Caco-2 (cell line): Measurements from ENCODE around the gene LATS2. TPM values are rescaled to one million over a fixed set of nuclear protein-coding genes. Genes with fewer than 3 reads are reported as not detected.

Experiments
- BruUV-seq: library from RNA; stranded (reverse); fragments of 400-500 nt; replicated peaks from 2 replicates; lab custom pipeline; 2021; lab: Mats Ljungman, UMichigan
- CTCF ChIA-PET: fragments of 300-600 bp; sonication (Branson Sonifier 250); formaldehyde crosslinking; loops from one replicate; lab custom pipeline; 2022; ENCODE audit warnings: antibody characterized with exemption; lab: Charles Lee
- POLR2A ChIA-PET: fragments of 300-600 bp; sonication (Branson Sonifier 250); formaldehyde crosslinking; loops from one replicate; lab custom pipeline; 2022; ENCODE audit warnings: antibody characterized with exemption; lab: Charles Lee
- DNase-seq, 2 experiments: peaks; one replicate each; pipeline versions ENCODE4 v3.0.0 to v3.0.0-alpha.2; 2020 to 2022
- H3K27me3 ChIP-seq: replicated peaks from 2 replicates; pipeline ENCODE4 v1.6.0; 2011; ENCODE audit warnings: low read length; ENCODE audit not compliant: control insufficient read depth, insufficient read depth
- H3K36me3 ChIP-seq: 2 replicates; pipeline ENCODE4 v1.5.1; 2011; ENCODE audit warnings: low read length; ENCODE audit not compliant: control insufficient read depth, insufficient read depth
- H3K4me1 ChIP-seq: fragments of 250-450 bp; sonication (Bioruptor Pico); 2 replicates; pipeline ENCODE4 v1.5.1; 2020; ENCODE audit warnings: mild to moderate bottlenecking
- H3K4me3 ChIP-seq: 2 replicates; pipeline ENCODE4 v1.5.1; 2011; ENCODE audit warnings: low read depth, mild to moderate bottlenecking, control low read depth, low read length
- H3K9me3 ChIP-seq: fragments of 250-450 bp; sonication (Bioruptor Pico); 2 replicates; pipeline ENCODE4 v1.5.1; 2020; ENCODE audit warnings: mild to moderate bottlenecking, moderate library complexity
- H3K27ac Mint-ChIP-seq: one replicate; pipeline ENCODE4 v1.8.0; 2022; ENCODE audit warnings: mixed read lengths; ENCODE audit not compliant: unreplicated experiment
- H3K27me3 Mint-ChIP-seq: one replicate; pipeline ENCODE4 v1.8.0; 2022; ENCODE audit warnings: mixed read lengths; ENCODE audit not compliant: insufficient read depth, unreplicated experiment
- H3K36me3 Mint-ChIP-seq: one replicate; pipeline ENCODE4 v1.8.0; 2022; ENCODE audit warnings: mild to moderate bottlenecking, mixed read lengths; ENCODE audit not compliant: insufficient read depth, unreplicated experiment
- H3K4me1 Mint-ChIP-seq: one replicate; pipeline ENCODE4 v1.8.0; 2022; ENCODE audit warnings: low read depth, mixed read lengths; ENCODE audit not compliant: unreplicated experiment
- H3K4me3 Mint-ChIP-seq: one replicate; pipeline ENCODE4 v1.8.0; 2022; ENCODE audit warnings: mild to moderate bottlenecking, moderate library complexity, mixed read lengths; ENCODE audit not compliant: unreplicated experiment
- H3K9me3 Mint-ChIP-seq: one replicate; pipeline ENCODE4 v1.8.0; 2022; ENCODE audit warnings: mixed read lengths; ENCODE audit not compliant: unreplicated experiment
- intact Hi-C: fragments of 100-400 bp; cut with micrococcal nuclease; formaldehyde crosslinking; loops from one replicate; pipeline ENCODE4 v1.10.0; 2022; ENCODE audit not compliant: unreplicated experiment
- total RNA-seq: library from RNA; stranded (reverse); gene quantifications from 2 replicates; pipeline ENCODE4 v1.2.3, GENCODE V29; 2022
- TF ChIP-seq, protein P1 (sequence below), 2 experiments: fragments of 200-600 bp in 1 of 2; IDR thresholded peaks; 1 replicate in 1 of 2; 2 replicates in 1 of 2; pipeline versions ENCODE4 v1.5.1 to v1.8.0; 2011 to 2022; ENCODE audit warnings: antibody characterized with exemption in 1 of 2, control low read depth in 1 of 2, inconsistent platforms in 1 of 2, low read depth in 1 of 2, low read length in 1 of 2, mild to moderate bottlenecking in 1 of 2, moderate library complexity in 1 of 2; ENCODE audit not compliant: insufficient read depth in 1 of 2, severe bottlenecking in 1 of 2, unreplicated experiment in 1 of 2

Gene LATS2
- total RNA-seq, 1 experiment from 2014 or later: 45.6 TPM

DNA sequence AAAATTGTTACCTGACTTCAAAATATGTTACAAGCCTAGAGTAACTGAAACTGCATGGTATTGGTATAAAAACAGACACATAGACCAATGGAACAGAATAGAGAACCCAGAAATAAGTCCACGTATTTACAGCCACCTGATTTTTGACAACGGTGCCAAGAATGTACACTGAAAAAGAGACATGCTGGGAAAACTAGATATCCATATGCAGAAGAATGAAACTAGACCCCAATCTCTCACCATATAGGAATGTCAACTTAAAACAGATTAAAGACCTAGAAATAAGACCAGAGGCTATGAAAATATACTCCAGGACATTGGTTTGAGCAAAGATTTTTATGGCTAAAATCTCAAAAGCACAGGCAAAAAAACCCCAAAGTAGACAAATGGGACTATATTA is 76.5 kb downstream of the LATS2 start:
- no peaks in the 10 kb centered on the region for H3K9me3 Mint-ChIP-seq
- peaks cover 12% of the 10 kb centered on the region for H3K36me3 ChIP-seq
- no TSS peak for BruUV-seq
- H3K4me3 Mint-ChIP-seq: no peak overlapping the region
- peaks cover 93% of the 10 kb centered on the region for H3K36me3 Mint-ChIP-seq
- DNase-seq: no peak
- no peaks in the 10 kb centered on the region for H3K27me3 ChIP-seq
- H3K4me3 ChIP-seq: no peak overlapping the region
- H3K27ac Mint-ChIP-seq: no peak overlapping the region
- H3K4me1 Mint-ChIP-seq: no peaks in the 10 kb centered on the region
- no peaks in the 10 kb centered on the region for H3K4me1 ChIP-seq
- CTCF ChIA-PET: no interaction called here
- H3K9me3 ChIP-seq: no peaks in the 10 kb centered on the region
- intact Hi-C loops: no loop called here
- TF ChIP-seq, protein P1, sequence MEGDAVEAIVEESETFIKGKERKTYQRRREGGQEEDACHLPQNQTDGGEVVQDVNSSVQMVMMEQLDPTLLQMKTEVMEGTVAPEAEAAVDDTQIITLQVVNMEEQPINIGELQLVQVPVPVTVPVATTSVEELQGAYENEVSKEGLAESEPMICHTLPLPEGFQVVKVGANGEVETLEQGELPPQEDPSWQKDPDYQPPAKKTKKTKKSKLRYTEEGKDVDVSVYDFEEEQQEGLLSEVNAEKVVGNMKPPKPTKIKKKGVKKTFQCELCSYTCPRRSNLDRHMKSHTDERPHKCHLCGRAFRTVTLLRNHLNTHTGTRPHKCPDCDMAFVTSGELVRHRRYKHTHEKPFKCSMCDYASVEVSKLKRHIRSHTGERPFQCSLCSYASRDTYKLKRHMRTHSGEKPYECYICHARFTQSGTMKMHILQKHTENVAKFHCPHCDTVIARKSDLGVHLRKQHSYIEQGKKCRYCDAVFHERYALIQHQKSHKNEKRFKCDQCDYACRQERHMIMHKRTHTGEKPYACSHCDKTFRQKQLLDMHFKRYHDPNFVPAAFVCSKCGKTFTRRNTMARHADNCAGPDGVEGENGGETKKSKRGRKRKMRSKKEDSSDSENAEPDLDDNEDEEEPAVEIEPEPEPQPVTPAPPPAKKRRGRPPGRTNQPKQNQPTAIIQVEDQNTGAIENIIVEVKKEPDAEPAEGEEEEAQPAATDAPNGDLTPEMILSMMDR (IDR thresholded peaks at IDR 0.05; ENCODE audit: insufficient read depth in 1 of 2, low read depth in 1 of 2, low read length in 1 of 2, severe bottlenecking in 1 of 2, unreplicated experiment in 1 of 2): no peak
- no peaks in the 10 kb centered on the region for H3K27me3 Mint-ChIP-seq
- POLR2A ChIA-PET: no interaction called here

DNA sequence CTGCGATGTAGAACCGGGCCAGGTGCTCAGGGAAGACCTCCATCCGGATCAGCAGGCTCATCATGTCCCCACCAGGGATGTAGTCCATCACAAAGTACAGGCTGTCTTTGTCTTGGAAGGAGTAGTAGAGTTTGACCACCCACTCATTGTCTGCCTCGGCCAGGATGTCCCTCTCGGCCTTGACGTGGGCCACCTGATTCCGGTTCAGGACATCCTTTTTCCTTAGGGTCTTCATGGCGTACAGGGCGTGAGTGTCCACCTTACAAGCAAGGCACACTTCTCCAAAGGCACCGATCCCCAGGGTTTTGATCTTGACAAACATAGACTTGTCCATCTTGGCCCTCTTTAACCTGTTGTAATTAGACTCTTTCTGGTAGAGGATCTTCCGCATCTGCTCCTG is 78.0 kb downstream of the LATS2 start:
- intact Hi-C loops: no loop called here
- POLR2A ChIA-PET: no interaction called here
- Histone ChIP-seq H3K4me1 (no peaks in the 10 kb centered on the region), H3K27me3 (no peaks in the 10 kb centered on the region), H3K9me3 (no peaks in the 10 kb centered on the region), H3K4me3 (no peak overlapping the region), H3K36me3 (peaks cover 9% of the 10 kb centered on the region)
- Mint-ChIP-seq H3K36me3 (peaks cover 97% of the 10 kb centered on the region), H3K4me3 (no peak overlapping the region), H3K27ac (no peak overlapping the region), H3K9me3 (no peaks in the 10 kb centered on the region), H3K27me3 (no peaks in the 10 kb centered on the region), H3K4me1 (no peaks in the 10 kb centered on the region)
- CTCF ChIA-PET: no interaction called here
- no TSS peak for BruUV-seq
- no peak for DNase-seq
- TF ChIP-seq, protein P1 (IDR thresholded peaks at IDR 0.05; ENCODE audit: insufficient read depth in 1 of 2, low read depth in 1 of 2, low read length in 1 of 2, severe bottlenecking in 1 of 2, unreplicated experiment in 1 of 2): no peak

DNA sequence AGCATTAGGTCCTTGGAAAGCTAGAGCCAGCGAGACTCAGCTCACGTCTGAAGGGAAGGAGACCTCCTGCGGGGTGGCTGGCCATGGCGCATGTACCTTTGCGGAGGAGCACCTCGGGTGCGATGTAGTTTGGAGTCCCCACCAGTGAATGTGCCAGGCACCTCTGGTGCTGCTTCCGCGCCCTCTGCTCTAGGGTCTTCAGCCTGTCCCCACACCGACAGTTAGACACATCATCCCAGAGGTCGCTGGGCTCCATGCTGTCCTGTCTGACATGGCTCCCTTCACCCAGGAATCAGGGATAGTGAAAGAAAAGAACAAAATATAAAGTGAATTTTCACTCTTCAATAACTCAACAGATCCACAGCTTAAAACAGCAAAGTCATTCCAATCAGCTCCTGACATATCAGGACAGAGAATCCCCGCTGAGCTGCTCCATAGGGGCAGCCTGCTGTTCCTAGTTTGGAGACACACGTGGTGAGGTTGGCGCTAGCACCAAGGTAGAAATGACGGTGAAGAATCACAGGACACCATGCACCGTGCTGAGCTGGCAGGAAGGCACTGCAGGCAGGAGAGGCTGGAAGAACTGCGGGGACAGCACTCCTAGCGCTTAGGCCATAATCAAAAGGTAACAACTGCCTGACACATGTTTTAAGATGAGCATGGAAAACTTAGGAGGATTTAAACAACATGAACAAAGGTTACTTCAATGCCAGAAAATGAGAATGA is 79.9 kb downstream of the LATS2 start:
- ChIA-PET POLR2A (no interaction called here), CTCF (no interaction called here)
- no peak for DNase-seq
- H3K27ac Mint-ChIP-seq: no peak overlapping the region
- Histone ChIP-seq H3K4me3 (no peak overlapping the region), H3K9me3 (no peaks in the 10 kb centered on the region), H3K27me3 (no peaks in the 10 kb centered on the region), H3K36me3 (peaks cover 7% of the 10 kb centered on the region), H3K4me1 (no peaks in the 10 kb centered on the region)
- peaks cover 98% of the 10 kb centered on the region for H3K36me3 Mint-ChIP-seq
- no TSS peak for BruUV-seq
- TF ChIP-seq, protein P1 (IDR thresholded peaks at IDR 0.05; ENCODE audit: insufficient read depth in 1 of 2, low read depth in 1 of 2, low read length in 1 of 2, severe bottlenecking in 1 of 2, unreplicated experiment in 1 of 2): no peak
- intact Hi-C loops: no loop called here
- no peak overlapping the region for H3K4me3 Mint-ChIP-seq
- H3K27me3 Mint-ChIP-seq: no peaks in the 10 kb centered on the region
- no peaks in the 10 kb centered on the region for H3K4me1 Mint-ChIP-seq
- no peaks in the 10 kb centered on the region for H3K9me3 Mint-ChIP-seq
